Caco-2 (cell line): ENCODE measurements around the gene ZNF653. TPM values are rescaled to one million over a fixed set of nuclear protein-coding genes. Genes with fewer than 3 reads are reported as not detected.

Experiments
- BruUV-seq: library from RNA; stranded (reverse); fragments of 400-500 nt; replicated peaks from 2 replicates; lab custom pipeline; 2021; lab: Mats Ljungman, UMichigan
- CTCF ChIA-PET: fragments of 300-600 bp; sonication (Branson Sonifier 250); formaldehyde crosslinking; loops from one replicate; lab custom pipeline; 2022; ENCODE audit warnings: antibody characterized with exemption; lab: Charles Lee
- POLR2A ChIA-PET: fragments of 300-600 bp; sonication (Branson Sonifier 250); formaldehyde crosslinking; loops from one replicate; lab custom pipeline; 2022; ENCODE audit warnings: antibody characterized with exemption; lab: Charles Lee
- DNase-seq, 2 experiments: peaks; one replicate each; pipeline versions ENCODE4 v3.0.0 to v3.0.0-alpha.2; 2020 to 2022
- H3K27me3 ChIP-seq: replicated peaks from 2 replicates; pipeline ENCODE4 v1.6.0; 2011; ENCODE audit warnings: low read length; ENCODE audit not compliant: control insufficient read depth, insufficient read depth
- H3K36me3 ChIP-seq: 2 replicates; pipeline ENCODE4 v1.5.1; 2011; ENCODE audit warnings: low read length; ENCODE audit not compliant: control insufficient read depth, insufficient read depth
- H3K4me1 ChIP-seq: fragments of 250-450 bp; sonication (Bioruptor Pico); 2 replicates; pipeline ENCODE4 v1.5.1; 2020; ENCODE audit warnings: mild to moderate bottlenecking
- H3K4me3 ChIP-seq: 2 replicates; pipeline ENCODE4 v1.5.1; 2011; ENCODE audit warnings: low read depth, mild to moderate bottlenecking, control low read depth, low read length
- H3K9me3 ChIP-seq: fragments of 250-450 bp; sonication (Bioruptor Pico); 2 replicates; pipeline ENCODE4 v1.5.1; 2020; ENCODE audit warnings: mild to moderate bottlenecking, moderate library complexity
- H3K27ac Mint-ChIP-seq: one replicate; pipeline ENCODE4 v1.8.0; 2022; ENCODE audit warnings: mixed read lengths; ENCODE audit not compliant: unreplicated experiment
- H3K27me3 Mint-ChIP-seq: one replicate; pipeline ENCODE4 v1.8.0; 2022; ENCODE audit warnings: mixed read lengths; ENCODE audit not compliant: insufficient read depth, unreplicated experiment
- H3K36me3 Mint-ChIP-seq: one replicate; pipeline ENCODE4 v1.8.0; 2022; ENCODE audit warnings: mild to moderate bottlenecking, mixed read lengths; ENCODE audit not compliant: insufficient read depth, unreplicated experiment
- H3K4me1 Mint-ChIP-seq: one replicate; pipeline ENCODE4 v1.8.0; 2022; ENCODE audit warnings: low read depth, mixed read lengths; ENCODE audit not compliant: unreplicated experiment
- H3K4me3 Mint-ChIP-seq: one replicate; pipeline ENCODE4 v1.8.0; 2022; ENCODE audit warnings: mild to moderate bottlenecking, moderate library complexity, mixed read lengths; ENCODE audit not compliant: unreplicated experiment
- H3K9me3 Mint-ChIP-seq: one replicate; pipeline ENCODE4 v1.8.0; 2022; ENCODE audit warnings: mixed read lengths; ENCODE audit not compliant: unreplicated experiment
- CTCF ChIP-seq, 2 experiments: fragments of 200-600 bp in 1 of 2; IDR thresholded peaks; 1 replicate in 1 of 2; 2 replicates in 1 of 2; pipeline versions ENCODE4 v1.5.1 to v1.8.0; 2011 to 2022; ENCODE audit warnings: antibody characterized with exemption in 1 of 2, control low read depth in 1 of 2, inconsistent platforms in 1 of 2, low read depth in 1 of 2, low read length in 1 of 2, mild to moderate bottlenecking in 1 of 2, moderate library complexity in 1 of 2; ENCODE audit not compliant: insufficient read depth in 1 of 2, severe bottlenecking in 1 of 2, unreplicated experiment in 1 of 2
- intact Hi-C: fragments of 100-400 bp; cut with micrococcal nuclease; formaldehyde crosslinking; loops from one replicate; pipeline ENCODE4 v1.10.0; 2022; ENCODE audit not compliant: unreplicated experiment
- total RNA-seq: library from RNA; stranded (reverse); gene quantifications from 2 replicates; pipeline ENCODE4 v1.2.3, GENCODE V29; 2022

ZNF653 gene
- total RNA-seq, 1 experiment from 2014 or later, result 6.1 TPM

- CTCF ChIA-PET, result interaction anchor here (0.8 kb wide), 1 partner anchor 70 kb away, joined by 4 read pairs; no protein-coding TSS in a partner anchor
- Mint-ChIP-seq H3K36me3 (peaks cover 39% of the 10 kb centered on the region), H3K27ac (no peak overlapping the region), H3K4me3 (no peak overlapping the region), H3K9me3 (no peaks in the 10 kb centered on the region), H3K27me3 (no peaks in the 10 kb centered on the region), H3K4me1 (no peaks in the 10 kb centered on the region)
- intact Hi-C loops, result no loop called here
- no peak for DNase-seq
- Histone ChIP-seq H3K4me1 (no peaks in the 10 kb centered on the region), H3K27me3 (no peaks in the 10 kb centered on the region), H3K4me3 (no peak overlapping the region), H3K36me3 (peaks cover 2% of the 10 kb centered on the region), H3K9me3 (no peaks in the 10 kb centered on the region)
- TF ChIP-seq CTCF (IDR thresholded peaks at IDR 0.05; ENCODE audit: insufficient read depth in 1 of 2, low read depth in 1 of 2, low read length in 1 of 2, severe bottlenecking in 1 of 2, unreplicated experiment in 1 of 2), result no peak
- no TSS peak for BruUV-seq
- POLR2A ChIA-PET, result no interaction called here
Observed at GRCh38 chr19:11451327-11451870, 54.2 kb downstream of the ZNF653 start.

- no peaks in the 10 kb centered on the region for H3K4me1 ChIP-seq
- DNase-seq, result no peak
- no peaks in the 10 kb centered on the region for H3K9me3 ChIP-seq
- H3K36me3 ChIP-seq, result peaks cover 2% of the 10 kb centered on the region
- no peaks in the 10 kb centered on the region for H3K27me3 ChIP-seq
- Mint-ChIP-seq H3K4me3 (no peak overlapping the region), H3K27ac (no peak overlapping the region), H3K27me3 (no peaks in the 10 kb centered on the region), H3K4me1 (no peaks in the 10 kb centered on the region), H3K36me3 (peaks cover 40% of the 10 kb centered on the region), H3K9me3 (no peaks in the 10 kb centered on the region)
- no TSS peak for BruUV-seq
- H3K4me3 ChIP-seq, result no peak overlapping the region
- intact Hi-C loops, result no loop called here
- ChIA-PET POLR2A (no interaction called here), CTCF (interaction anchor here (1.0 kb wide), 1 partner anchor 66 kb away, joined by 4 read pairs; no protein-coding TSS in a partner anchor)
- TF ChIP-seq CTCF (IDR thresholded peaks at IDR 0.05; ENCODE audit: insufficient read depth in 1 of 2, low read depth in 1 of 2, low read length in 1 of 2, severe bottlenecking in 1 of 2, unreplicated experiment in 1 of 2), result no peak
Observed at GRCh38 chr19:11450570-11451326, 54.9 kb downstream of the ZNF653 start.

- Histone ChIP-seq H3K9me3 (no peaks in the 10 kb centered on the region), H3K4me1 (no peaks in the 10 kb centered on the region), H3K27me3 (no peaks in the 10 kb centered on the region), H3K36me3 (peaks cover 2% of the 10 kb centered on the region), H3K4me3 (no peak overlapping the region)
- intact Hi-C loops, result no loop called here
- Mint-ChIP-seq H3K27ac (no peak overlapping the region), H3K4me1 (no peaks in the 10 kb centered on the region), H3K27me3 (no peaks in the 10 kb centered on the region), H3K9me3 (no peaks in the 10 kb centered on the region), H3K4me3 (no peak overlapping the region), H3K36me3 (peaks cover 51% of the 10 kb centered on the region)
- TF ChIP-seq CTCF (IDR thresholded peaks at IDR 0.05; ENCODE audit: insufficient read depth in 1 of 2, low read depth in 1 of 2, low read length in 1 of 2, severe bottlenecking in 1 of 2, unreplicated experiment in 1 of 2), result no peak
- ChIA-PET CTCF (no interaction called here), POLR2A (no interaction called here)
- BruUV-seq, result no TSS peak
- DNase-seq, result no peak
Observed at GRCh38 chr19:11448923-11449554, 56.6 kb downstream of the ZNF653 start.
